Ovary (tissue), 3 donors: ENCODE data around the gene ITGAX.

ENCODE experiments used
- CTCF ChIP-seq, 3 donors: fragments of 450-650 bp in 2 of 3; fragments of 200-600 bp in 1 of 3; IDR thresholded peaks; one replicate each; pipeline versions ENCODE4 v1.5.1 to v1.8.0; 2016 to 2022; ENCODE audit warnings: antibody characterized with exemption in 3 of 3, mild to moderate bottlenecking in 1 of 3
- EP300 ChIP-seq: sonication (generic); formaldehyde crosslinking; IDR thresholded peaks from one replicate; pipeline ENCODE4 v1.6.1; 2017; ENCODE audit warnings: antibody characterized with exemption
- POLR2A ChIP-seq: fragments of 450-650 bp; IDR thresholded peaks from one replicate; pipeline ENCODE4 v1.6.1; 2017; ENCODE audit warnings: antibody characterized with exemption, mild to moderate bottlenecking, moderate library complexity
- donor health status: DM: no; HTN: no; CAD: no.

DNA sequence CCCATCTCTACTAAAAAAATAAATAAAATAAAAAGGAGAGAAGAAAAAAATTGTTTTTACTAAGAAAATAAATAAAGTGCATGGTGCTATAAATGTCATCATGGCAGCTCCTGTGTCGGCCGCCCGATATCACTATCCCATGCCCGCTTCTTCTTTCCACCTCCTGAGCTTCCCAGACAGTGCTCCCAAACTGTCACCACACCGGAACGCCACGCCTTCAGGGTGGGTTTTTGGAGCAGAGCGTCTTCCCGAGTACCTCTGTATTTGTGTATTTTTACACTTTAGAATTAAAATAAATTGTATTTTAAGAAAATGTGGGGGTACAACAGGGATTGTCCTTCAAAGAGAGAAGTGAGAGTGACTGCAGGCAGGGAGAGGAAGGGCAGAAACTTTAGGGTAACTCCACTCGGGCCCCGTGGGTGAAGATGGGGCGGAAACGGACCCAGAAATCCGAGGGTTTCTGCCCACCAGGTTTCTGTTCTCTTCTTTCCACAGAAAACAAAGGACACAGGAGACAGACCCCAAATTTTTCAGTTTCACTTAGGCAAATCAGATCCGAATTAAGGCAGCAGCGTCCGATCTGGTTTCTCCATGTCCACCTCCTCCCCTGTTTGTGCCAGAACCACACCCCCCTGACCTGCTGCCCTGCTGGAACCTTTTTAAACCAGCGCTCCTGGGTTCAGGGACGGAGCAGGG, 3.6 kb upstream of the ITGAX start:
- TF ChIP-seq CTCF (IDR thresholded peaks at IDR 0.05) (no peak), POLR2A (no peak), EP300 (no peak)
